ENCODE data around the gene GAL3ST2. TPM values are rescaled to one million over a fixed set of nuclear protein-coding genes. Genes with fewer than 3 reads are reported as not detected.

Gene GAL3ST2
- total and polyA plus RNA-seq, 2 experiments from 2014 or later: not detected

DNA sequence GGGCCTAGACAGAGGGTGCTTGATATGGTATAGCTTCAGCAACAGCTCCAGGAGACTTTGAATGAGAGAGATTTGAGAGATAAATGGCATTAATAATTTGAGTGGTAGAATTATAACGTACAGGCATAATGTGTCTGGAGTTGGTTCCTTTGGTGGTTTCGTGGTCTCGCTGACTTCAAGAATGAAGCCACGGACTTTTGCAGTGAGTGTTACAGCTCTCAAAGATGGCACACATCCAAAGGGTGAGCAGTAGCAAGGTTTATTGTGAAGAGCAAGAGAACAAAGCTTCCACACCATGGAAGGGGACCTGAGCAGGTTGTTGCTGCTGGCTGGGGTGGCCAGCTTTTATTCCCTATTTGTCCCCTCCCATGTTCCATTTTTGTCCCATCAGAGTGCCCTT, 59.0 kb downstream of the GAL3ST2 start:
- H4K20me1 ChIP-seq (ENCODE audit: insufficient read depth): no peaks in the 10 kb centered on the region
- TF ChIP-seq EZH2phosphoT487 (IDR thresholded peaks at IDR 0.05; ENCODE audit: insufficient read depth, low read depth) (no peak), EZH2 (IDR thresholded peaks at IDR 0.05; ENCODE audit: insufficient read depth, poor library complexity, severe bottlenecking) (no peak)
- no peaks in the 10 kb centered on the region for H3K36me3 ChIP-seq (ENCODE audit: low read depth)
- H3K9me3 ChIP-seq (ENCODE audit: low read depth): no peaks in the 10 kb centered on the region
- H3K4me2 ChIP-seq (ENCODE audit: unreplicated experiment): no peak overlapping the region
- no peak overlapping the region for H3K4me3 ChIP-seq
- H3K9ac ChIP-seq: no peak overlapping the region
- H3K79me2 ChIP-seq (ENCODE audit: insufficient read depth): no peaks in the 10 kb centered on the region
- H3K4me1 ChIP-seq (ENCODE audit: insufficient read depth): 0 out of 2 replicates have a peak, but pooled peaks cover 5% of the 10 kb centered on the region
- no peaks in the 10 kb centered on the region for H3K9me2 ChIP-seq (ENCODE audit: insufficient read depth)
- no peak overlapping the region for H2AFZ ChIP-seq
- peaks cover 6% of the 10 kb centered on the region; the same call in 1 of the 2 replicates for H3F3A ChIP-seq (ENCODE audit: insufficient read depth)
- in situ Hi-C loops (cut with MboI): no loop called here
- H3K27me3 ChIP-seq (replicated peaks; ENCODE audit: insufficient read depth): peaks cover 20% of the 10 kb centered on the region; the same call in 1 of the 2 replicates
- no peak overlapping the region for H3K27ac ChIP-seq
- DNase-seq: no peak
- WGBS, 2 experiments (ENCODE audit: low coverage in 1 of 2, low lambda C conversion rate in 2 of 2, missing lambda C conversion rate in 2 of 2): 53 to 64% methylated on average over 4 of the region's 4 CpGs

GRCh38 chr2:241836292-241836691, 59.7 kb downstream of the GAL3ST2 start:
- Histone ChIP-seq H3K36me3 (ENCODE audit: low read depth) (no peaks in the 10 kb centered on the region), H3K27ac (no peak overlapping the region), H3K27me3 (replicated peaks; ENCODE audit: insufficient read depth) (peaks cover 17% of the 10 kb centered on the region; the same call in 1 of the 2 replicates), H3K4me2 (ENCODE audit: unreplicated experiment) (no peak overlapping the region), H3K9me2 (ENCODE audit: insufficient read depth) (no peaks in the 10 kb centered on the region), H3K4me1 (ENCODE audit: insufficient read depth) (0 out of 2 replicates have a peak, but pooled peaks cover 5% of the 10 kb centered on the region), H4K20me1 (ENCODE audit: insufficient read depth) (no peaks in the 10 kb centered on the region), H3K79me2 (ENCODE audit: insufficient read depth) (no peaks in the 10 kb centered on the region), H3K4me3 (no peak overlapping the region), H3F3A (ENCODE audit: insufficient read depth) (peaks cover 6% of the 10 kb centered on the region; the same call in 1 of the 2 replicates), H3K9ac (no peak overlapping the region), H2AFZ (no peak overlapping the region), H3K9me3 (ENCODE audit: low read depth) (no peaks in the 10 kb centered on the region)
- 45 to 51% methylated on average over 6 of the region's 6 CpGs for WGBS, 2 experiments (ENCODE audit: low coverage in 1 of 2, low lambda C conversion rate in 2 of 2, missing lambda C conversion rate in 2 of 2)
- DNase-seq: no peak
- in situ Hi-C loops (cut with MboI): no loop called here
- TF ChIP-seq EZH2phosphoT487 (IDR thresholded peaks at IDR 0.05; ENCODE audit: insufficient read depth, low read depth): no peak
- TF ChIP-seq EZH2 (IDR thresholded peaks at IDR 0.05; ENCODE audit: insufficient read depth, poor library complexity, severe bottlenecking): no peak

GRCh38 chr2:241837197-241837965, 60.8 kb downstream of the GAL3ST2 start:
- WGBS, 2 experiments (ENCODE audit: low coverage in 1 of 2, low lambda C conversion rate in 2 of 2, missing lambda C conversion rate in 2 of 2): 46 to 51% methylated on average over 13 of the region's 13 CpGs
- in situ Hi-C loops (cut with MboI): no loop called here
- no peak overlapping the region for H2AFZ ChIP-seq

GRCh38 chr2:241841181-241842066, 64.8 kb downstream of the GAL3ST2 start:
- no peaks in the 10 kb centered on the region for H3K79me2 ChIP-seq (ENCODE audit: insufficient read depth)
- no peak for TF ChIP-seq EZH2phosphoT487 (IDR thresholded peaks at IDR 0.05; ENCODE audit: insufficient read depth, low read depth)
- TF ChIP-seq EZH2 (IDR thresholded peaks at IDR 0.05; ENCODE audit: insufficient read depth, poor library complexity, severe bottlenecking): no peak
- DNase-seq: no peak
- H3K36me3 ChIP-seq (ENCODE audit: low read depth): no peaks in the 10 kb centered on the region
- 69 to 73% methylated on average over 27 to 28 of the region's 28 CpGs for WGBS, 2 experiments (ENCODE audit: low coverage in 1 of 2, low lambda C conversion rate in 2 of 2, missing lambda C conversion rate in 2 of 2)
- H2AFZ ChIP-seq: no peak overlapping the region
- no peak overlapping the region for H3K4me2 ChIP-seq (ENCODE audit: unreplicated experiment)
- H3K9me3 ChIP-seq (ENCODE audit: low read depth): no peaks in the 10 kb centered on the region
- H3K27me3 ChIP-seq (replicated peaks; ENCODE audit: insufficient read depth): peaks cover 36% of the 10 kb centered on the region
- H3K9me2 ChIP-seq (ENCODE audit: insufficient read depth): no peaks in the 10 kb centered on the region
- H4K20me1 ChIP-seq (ENCODE audit: insufficient read depth): no peaks in the 10 kb centered on the region
- in situ Hi-C loops (cut with MboI): no loop called here
- no peaks in the 10 kb centered on the region for H3K4me1 ChIP-seq (ENCODE audit: insufficient read depth)
- H3K4me3 ChIP-seq: no peak overlapping the region
- no peaks in the 10 kb centered on the region for H3F3A ChIP-seq (ENCODE audit: insufficient read depth)
- H3K27ac ChIP-seq: no peak overlapping the region
- no peak overlapping the region for H3K9ac ChIP-seq

More at GRCh38 chr2:241837197-241837965, 60.8 kb downstream of the GAL3ST2 start:
- H3F3A ChIP-seq (ENCODE audit: insufficient read depth): peaks cover 6% of the 10 kb centered on the region; the same call in 1 of the 2 replicates
- H3K9me3 ChIP-seq (ENCODE audit: low read depth): no peaks in the 10 kb centered on the region
- no peaks in the 10 kb centered on the region for H3K9me2 ChIP-seq (ENCODE audit: insufficient read depth)
- no peak overlapping the region for H3K4me3 ChIP-seq
- 0 out of 2 replicates have a peak, but pooled peaks cover 5% of the 10 kb centered on the region for H3K4me1 ChIP-seq (ENCODE audit: insufficient read depth)
- TF ChIP-seq EZH2phosphoT487 (IDR thresholded peaks at IDR 0.05; ENCODE audit: insufficient read depth, low read depth) (no peak), EZH2 (IDR thresholded peaks at IDR 0.05; ENCODE audit: insufficient read depth, poor library complexity, severe bottlenecking) (no peak)
- no peak overlapping the region for H3K27ac ChIP-seq
- no peak for DNase-seq
- peaks cover 17% of the 10 kb centered on the region; the same call in 1 of the 2 replicates for H3K27me3 ChIP-seq (replicated peaks; ENCODE audit: insufficient read depth)
- no peak overlapping the region for H3K9ac ChIP-seq
- H3K79me2 ChIP-seq (ENCODE audit: insufficient read depth): no peaks in the 10 kb centered on the region
- H3K4me2 ChIP-seq (ENCODE audit: unreplicated experiment): no peak overlapping the region
- no peaks in the 10 kb centered on the region for H4K20me1 ChIP-seq (ENCODE audit: insufficient read depth)
- H3K36me3 ChIP-seq (ENCODE audit: low read depth): no peaks in the 10 kb centered on the region

All from GM23248 (cell line).